ENCODE results near the gene CRYBA4.

DNA sequence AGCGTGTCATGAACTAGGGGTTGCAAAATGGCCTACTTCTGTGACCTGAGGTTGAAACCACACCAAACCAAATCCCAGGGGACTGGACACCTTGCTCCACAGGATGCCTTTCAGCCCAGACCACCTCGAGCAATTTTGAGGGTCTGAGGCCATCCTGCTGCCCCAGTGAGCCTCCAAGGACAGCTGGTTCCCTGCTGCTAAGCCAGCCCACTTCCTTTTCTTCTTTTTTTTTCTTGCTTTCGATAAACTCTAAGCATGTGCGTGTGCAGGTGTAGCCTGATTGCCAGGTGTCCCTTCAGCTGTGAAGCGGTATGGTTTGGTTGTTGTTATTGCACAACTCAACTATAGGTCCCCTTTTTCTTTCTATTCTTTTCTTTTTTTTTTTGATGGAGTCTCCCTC lies 6.6 kb upstream of the CRYBA4 start:
- TF ChIP-seq, protein P1, sequence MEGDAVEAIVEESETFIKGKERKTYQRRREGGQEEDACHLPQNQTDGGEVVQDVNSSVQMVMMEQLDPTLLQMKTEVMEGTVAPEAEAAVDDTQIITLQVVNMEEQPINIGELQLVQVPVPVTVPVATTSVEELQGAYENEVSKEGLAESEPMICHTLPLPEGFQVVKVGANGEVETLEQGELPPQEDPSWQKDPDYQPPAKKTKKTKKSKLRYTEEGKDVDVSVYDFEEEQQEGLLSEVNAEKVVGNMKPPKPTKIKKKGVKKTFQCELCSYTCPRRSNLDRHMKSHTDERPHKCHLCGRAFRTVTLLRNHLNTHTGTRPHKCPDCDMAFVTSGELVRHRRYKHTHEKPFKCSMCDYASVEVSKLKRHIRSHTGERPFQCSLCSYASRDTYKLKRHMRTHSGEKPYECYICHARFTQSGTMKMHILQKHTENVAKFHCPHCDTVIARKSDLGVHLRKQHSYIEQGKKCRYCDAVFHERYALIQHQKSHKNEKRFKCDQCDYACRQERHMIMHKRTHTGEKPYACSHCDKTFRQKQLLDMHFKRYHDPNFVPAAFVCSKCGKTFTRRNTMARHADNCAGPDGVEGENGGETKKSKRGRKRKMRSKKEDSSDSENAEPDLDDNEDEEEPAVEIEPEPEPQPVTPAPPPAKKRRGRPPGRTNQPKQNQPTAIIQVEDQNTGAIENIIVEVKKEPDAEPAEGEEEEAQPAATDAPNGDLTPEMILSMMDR (conservative IDR thresholded peaks at IDR 0.05 in 1 of 2, IDR thresholded peaks at IDR 0.05 in 1 of 2; ENCODE audit: extremely low read depth in 1 of 2, insufficient read depth in 1 of 2, low read depth in 1 of 2, low read length in 2 of 2), result no peak
- no peak for TF ChIP-seq EZH2 (IDR thresholded peaks at IDR 0.05; ENCODE audit: borderline replicate concordance, low read length)
